Fibroblast of pulmonary artery (primary cell): Measurements from ENCODE around the gene RBCK1.

ENCODE experiments used
- DNase-seq: peaks from one replicate; pipeline ENCODE4 v3.0.0-alpha.2; 2010; ENCODE audit warnings: low read depth
- H3K4me3 ChIP-seq: replicated peaks from 2 replicates; pipeline ENCODE4 v1.5.1; 2011; ENCODE audit warnings: low read depth, mild to moderate bottlenecking, control low read depth, low read length, moderate library complexity
- TF ChIP-seq, protein P1 (sequence below): IDR thresholded peaks from 2 replicates; pipeline ENCODE4 v1.5.1; 2011; ENCODE audit warnings: mild to moderate bottlenecking, control low read depth, low read length, inconsistent platforms; ENCODE audit errors: missing control alignments

Gene RBCK1

DNA sequence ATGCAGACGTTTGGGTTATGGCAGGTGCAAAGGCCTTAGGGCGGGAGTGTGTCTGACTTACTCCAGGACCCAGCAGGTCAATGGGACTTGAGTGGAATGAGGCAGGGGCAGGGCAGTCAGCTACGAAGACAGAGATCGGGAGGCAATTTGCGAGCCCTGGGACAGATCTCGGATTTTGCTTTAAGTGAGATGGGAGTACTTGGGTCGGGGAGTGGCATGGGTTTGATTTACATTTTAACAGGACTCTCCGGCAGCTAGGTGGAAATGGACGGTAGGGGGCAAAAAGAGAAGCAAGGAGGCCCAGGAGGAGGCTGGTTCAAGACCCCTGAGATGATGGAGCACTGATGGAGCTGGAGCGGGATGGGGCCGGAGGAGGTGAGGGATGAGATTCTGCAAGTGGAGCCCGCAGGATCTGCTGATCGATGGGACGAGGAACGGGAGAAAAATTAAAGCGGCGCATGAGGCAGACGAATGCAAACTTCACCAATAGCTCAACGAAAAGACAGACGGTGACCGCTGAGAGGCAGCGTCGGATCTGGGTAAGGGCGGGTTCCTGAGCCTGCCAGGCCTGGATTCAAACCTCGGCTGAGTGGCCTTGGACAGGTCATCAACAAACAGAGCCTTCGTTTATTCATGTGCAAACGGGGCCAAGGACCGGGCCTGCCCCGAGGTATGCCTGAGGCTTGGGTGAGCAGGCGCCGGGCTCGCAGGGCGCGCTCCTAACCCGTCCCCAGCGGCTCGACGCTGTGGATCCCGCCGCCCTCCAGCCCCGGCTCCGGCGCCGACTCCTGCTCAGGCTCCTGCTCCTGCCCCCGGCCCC is 756 bp upstream of the RBCK1 start:
- peak; percentile 75 for DNase-seq
- TF ChIP-seq, protein P1, sequence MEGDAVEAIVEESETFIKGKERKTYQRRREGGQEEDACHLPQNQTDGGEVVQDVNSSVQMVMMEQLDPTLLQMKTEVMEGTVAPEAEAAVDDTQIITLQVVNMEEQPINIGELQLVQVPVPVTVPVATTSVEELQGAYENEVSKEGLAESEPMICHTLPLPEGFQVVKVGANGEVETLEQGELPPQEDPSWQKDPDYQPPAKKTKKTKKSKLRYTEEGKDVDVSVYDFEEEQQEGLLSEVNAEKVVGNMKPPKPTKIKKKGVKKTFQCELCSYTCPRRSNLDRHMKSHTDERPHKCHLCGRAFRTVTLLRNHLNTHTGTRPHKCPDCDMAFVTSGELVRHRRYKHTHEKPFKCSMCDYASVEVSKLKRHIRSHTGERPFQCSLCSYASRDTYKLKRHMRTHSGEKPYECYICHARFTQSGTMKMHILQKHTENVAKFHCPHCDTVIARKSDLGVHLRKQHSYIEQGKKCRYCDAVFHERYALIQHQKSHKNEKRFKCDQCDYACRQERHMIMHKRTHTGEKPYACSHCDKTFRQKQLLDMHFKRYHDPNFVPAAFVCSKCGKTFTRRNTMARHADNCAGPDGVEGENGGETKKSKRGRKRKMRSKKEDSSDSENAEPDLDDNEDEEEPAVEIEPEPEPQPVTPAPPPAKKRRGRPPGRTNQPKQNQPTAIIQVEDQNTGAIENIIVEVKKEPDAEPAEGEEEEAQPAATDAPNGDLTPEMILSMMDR = peak; percentile 27
- H3K4me3 ChIP-seq = peak overlapping the region; percentile 50

DNA sequence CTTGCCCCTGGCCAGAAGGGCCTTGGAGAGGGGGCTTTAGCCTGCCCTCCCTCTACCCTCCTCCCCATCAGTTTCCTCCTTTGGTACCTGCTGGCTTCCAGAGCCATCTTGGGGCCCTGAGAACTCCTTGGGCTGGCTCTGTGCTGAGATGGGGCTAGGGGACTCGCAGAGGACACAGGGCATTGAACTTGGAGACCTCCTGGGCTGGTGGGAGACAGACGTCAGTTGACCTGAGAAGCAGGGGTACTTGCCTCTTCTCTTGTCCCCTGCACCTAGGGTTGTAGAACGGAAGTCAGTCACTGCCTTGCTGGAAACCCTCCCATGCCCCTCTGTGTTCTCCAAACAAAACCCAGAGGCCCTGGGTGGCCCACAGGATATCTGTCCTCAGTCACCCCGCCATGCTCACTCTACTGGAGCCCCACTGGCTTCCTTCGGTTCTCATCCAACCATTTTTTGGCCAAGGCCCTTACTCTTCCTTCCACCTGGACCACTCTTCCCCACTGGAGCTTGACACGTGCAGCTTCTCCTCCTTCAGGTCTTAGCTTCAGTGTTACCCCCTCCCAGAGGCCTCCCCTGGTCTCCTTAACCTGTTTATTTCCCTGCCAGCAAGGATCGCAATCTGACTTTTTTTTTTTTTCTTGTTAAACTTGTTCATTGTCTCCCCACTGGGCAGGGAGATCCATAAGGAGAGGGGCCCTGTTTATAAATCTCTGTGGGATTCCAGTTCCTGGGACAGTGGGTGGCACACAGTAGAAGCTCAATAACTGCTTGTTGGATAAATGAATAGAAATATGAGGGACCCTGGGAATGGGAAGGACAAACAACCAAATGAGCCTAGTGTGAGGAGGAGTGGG is 971 bp downstream of the RBCK1 start:
- TF ChIP-seq, protein P1 = no peak

GRCh38 chr20:409697-410559 is 1.8 kb downstream of the RBCK1 start:
- TF ChIP-seq, protein P1 = no peak
- peak overlapping the region; percentile 94 for H3K4me3 ChIP-seq
- DNase-seq = no peak

More for the DNA sequence above, 971 bp downstream of the RBCK1 start:
- peak overlapping the region; percentile 94 for H3K4me3 ChIP-seq
- no peak for DNase-seq

- no peak for DNase-seq
- H3K4me3 ChIP-seq = no peak overlapping the region
- TF ChIP-seq, protein P1 = no peak
Observed at GRCh38 chr20:412081-412480, 4.0 kb downstream of the RBCK1 start.

- DNase-seq = no peak
- TF ChIP-seq, protein P1 = no peak
- H3K4me3 ChIP-seq = no peak overlapping the region
Observed at GRCh38 chr20:414161-414560, 6.1 kb downstream of the RBCK1 start.

DNA sequence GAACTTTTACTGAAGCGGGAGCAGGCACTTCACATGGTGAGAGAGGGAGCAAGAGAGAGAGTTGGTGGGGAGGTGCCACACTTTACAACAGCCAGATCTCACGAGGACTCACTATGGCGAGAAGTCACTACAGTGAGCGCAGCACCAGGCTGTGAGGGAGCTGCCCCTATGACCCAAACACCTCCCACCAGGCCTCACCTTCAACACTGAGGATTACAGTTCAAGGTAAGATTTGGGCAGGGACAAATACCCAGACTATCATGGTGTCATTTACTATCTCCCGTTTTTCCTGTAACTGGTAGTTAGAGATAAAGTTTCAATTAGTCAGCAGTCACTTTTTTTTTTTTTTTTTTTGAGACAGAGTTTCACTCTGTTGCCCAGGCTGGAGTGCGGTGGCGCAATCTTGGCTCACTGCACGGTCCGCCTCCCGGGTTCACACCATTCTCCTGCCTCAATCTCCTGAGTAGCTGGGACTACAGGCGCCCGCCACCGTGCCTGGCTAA is 7.8 kb downstream of the RBCK1 start:
- DNase-seq = no peak
- TF ChIP-seq, protein P1 = no peak
- no peak overlapping the region for H3K4me3 ChIP-seq
